HG03457 (cell line): ENCODE results near the gene SBF2.
"Not testable (repeated sequence)": the region's sequence is repeated elsewhere in the genome, so short reads cannot be mapped to it uniquely, and the experiment has no call there.

Experiments used
- ATAC-seq: cut with Tn5 transposase; IDR thresholded peaks from one replicate; pipeline ENCODE4 v1.9.1; 2021; ENCODE audit warnings: moderate number of reproducible peaks; ENCODE audit not compliant: unreplicated experiment

SBF2 gene

DNA sequence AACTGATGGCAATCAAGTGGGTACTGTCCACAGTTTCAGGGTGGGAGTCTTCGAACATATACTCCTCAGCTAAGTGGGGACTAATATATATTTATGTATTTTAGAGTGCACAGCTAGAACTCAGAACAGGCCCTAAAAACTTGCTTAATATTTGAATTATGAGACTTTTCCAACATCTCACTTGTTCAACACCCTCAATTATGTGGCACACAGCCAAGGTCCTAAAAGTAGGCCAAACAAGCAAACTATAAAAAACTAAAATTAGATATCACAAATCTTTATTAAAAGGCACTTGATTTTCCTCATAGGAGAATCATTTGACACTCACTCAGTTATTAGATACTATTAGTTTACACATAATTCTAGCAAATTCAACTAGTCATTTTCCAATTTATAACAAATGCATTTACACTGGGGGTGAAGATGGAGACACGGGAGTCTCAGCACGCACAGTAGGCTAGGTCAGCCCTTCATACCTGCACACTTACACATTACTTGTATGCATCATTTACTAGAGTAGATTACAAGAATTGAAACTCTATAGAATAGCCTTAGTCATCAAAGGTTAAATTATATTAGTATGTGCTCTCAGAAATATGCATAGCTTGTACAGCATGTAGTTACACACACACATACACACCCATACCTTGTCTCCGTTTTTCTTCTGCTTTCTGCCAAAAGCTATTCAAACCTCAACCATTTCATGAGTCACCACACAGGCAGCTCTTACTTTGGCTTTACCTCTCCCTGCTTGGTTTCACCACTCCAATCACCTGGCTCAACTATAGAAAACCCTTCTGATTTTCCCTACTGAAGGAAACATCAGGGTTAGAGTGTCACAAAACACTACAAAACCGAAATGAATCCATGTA, 171.5 kb downstream of the SBF2 start:
- no peak for ATAC-seq

DNA sequence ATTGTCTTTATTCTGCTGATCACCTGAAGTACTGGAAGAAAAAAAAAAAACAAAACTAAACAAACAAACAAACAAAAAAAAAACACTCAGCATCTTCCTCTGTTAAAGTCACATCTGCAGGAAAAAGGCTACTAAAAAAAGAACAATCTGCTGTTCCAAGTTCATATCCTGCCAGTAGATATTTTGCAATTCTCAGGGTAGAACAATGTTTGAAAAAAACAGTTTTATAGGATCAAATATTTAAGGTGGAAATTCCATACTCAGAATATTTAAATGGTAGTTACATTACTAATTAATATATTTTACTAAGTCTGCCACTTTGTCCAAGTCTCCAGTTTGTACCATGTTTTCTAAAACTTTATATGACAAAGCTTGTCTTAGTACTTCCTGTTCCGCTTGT, 175.2 kb downstream of the SBF2 start:
- no peak for ATAC-seq

DNA sequence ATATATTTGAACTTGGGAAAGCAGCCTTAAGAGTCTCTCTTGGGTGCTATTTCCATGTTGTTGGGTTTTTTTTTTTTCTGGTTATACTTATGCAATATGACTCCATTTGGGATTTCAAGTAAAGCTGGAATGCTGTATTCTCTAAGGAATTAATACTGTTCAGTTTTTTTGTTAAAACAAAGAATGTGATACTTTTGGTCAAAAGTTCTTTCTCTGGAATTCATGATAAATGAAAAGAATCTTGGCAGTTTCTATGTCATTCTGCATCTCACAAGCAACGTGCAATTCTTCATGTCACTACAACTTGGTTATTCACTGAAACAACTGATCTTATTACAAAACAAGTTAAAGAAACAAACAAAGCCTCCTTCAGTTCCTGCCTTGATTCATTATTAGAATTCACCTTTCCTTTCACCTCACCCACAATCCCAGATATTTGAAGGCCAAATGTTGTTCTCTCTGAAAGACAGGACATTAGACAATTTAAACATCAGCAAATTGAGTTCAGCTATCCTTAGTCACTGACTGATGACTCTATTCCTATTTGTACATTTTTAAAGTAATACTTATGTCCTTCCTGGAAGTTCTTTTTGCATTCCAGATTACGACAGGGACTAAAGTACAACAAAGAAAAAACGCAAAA, 176.2 kb downstream of the SBF2 start:
- no peak for ATAC-seq

DNA sequence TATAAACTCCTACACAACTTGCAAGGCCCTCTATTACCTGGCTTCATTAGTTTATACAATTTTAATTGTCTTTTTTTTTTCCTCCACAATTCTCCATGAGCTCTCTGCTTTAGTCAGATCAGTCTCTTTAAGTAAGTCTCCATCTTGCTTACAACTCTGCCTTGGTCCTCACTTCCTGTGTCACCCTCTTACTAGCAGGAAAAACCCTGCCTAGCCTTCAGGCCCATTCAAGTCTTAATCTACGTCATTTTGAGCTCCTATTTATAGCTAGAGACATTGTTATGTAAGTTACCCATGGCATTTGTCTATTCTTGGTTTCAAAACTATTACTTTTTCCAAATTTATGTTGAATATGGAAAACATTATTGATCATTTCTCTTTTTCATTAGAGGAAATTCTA, 177.4 kb downstream of the SBF2 start:
- ATAC-seq, result no peak

DNA sequence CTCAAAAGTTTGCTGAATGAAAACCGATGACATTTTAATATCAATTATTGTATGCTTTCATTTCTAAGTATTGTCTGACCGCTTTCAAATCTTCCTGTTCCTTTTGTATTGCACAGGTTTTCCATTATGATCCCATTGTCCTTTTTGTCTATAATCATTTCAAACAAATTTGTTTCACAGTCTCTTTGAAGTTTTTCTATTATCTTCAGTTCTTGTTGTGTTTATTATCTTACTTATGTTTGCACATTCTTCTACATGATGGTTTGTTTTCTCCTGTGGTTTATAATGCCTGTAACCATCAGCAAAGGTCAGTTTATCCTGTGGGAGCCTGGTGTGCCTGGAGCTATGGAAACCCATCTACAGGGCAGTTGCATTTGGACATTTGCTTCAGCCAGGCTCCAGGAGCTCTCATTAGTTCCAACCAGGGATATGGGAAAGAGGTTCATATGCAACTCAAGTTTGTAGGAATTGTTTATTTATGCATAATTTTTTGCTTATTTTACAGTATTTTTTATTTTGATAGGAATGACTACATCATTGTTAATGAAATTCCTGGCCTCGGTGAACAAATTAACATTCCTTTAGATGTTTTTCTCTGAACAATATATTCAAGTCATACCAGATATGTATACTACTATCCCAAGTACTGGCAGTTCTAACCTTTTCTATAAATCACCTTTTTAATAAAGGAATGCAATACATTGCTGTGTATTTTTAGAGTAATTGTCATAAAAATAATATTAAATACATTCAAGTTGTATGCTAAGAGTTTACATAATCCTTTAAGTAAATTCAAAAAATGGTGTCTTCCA, 179.2 kb downstream of the SBF2 start:
- no peak for ATAC-seq

DNA sequence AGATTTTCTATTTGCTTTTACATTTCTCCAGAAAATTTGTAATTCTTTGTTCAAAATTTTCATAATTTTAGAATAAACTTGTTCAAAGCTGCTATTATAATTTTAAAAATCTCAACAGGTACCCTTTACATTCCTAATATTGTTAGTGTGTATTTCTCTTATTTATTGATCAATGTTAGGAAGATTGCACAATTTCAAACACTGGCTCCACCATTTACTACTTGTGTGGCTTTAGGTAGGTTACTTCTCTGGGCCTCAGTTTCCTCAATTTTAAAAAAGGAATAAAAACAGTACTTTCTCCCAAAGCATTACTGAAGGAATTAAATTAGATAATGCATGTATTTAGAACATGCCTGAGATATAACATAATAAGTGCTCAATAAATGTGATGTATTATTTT, 180.2 kb downstream of the SBF2 start:
- no peak for ATAC-seq

DNA sequence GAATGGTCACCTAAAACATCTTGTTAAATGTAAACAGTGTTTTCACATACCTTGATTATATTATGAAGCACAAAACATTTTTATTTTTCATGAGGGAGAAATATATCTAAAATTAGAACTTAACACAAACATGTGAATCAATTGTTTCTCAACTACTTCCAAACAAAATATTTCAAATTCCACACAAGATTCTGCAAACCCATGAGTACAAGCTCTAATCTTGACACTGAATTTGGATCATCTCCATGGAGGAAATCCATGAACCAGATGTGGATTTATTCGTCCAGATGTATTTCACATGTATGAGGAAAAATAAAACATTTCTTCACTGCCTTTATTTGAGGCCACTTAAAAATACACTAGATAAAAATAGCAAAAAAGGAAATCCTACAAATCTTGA, 184.2 kb downstream of the SBF2 start:
- ATAC-seq, result no peak

DNA sequence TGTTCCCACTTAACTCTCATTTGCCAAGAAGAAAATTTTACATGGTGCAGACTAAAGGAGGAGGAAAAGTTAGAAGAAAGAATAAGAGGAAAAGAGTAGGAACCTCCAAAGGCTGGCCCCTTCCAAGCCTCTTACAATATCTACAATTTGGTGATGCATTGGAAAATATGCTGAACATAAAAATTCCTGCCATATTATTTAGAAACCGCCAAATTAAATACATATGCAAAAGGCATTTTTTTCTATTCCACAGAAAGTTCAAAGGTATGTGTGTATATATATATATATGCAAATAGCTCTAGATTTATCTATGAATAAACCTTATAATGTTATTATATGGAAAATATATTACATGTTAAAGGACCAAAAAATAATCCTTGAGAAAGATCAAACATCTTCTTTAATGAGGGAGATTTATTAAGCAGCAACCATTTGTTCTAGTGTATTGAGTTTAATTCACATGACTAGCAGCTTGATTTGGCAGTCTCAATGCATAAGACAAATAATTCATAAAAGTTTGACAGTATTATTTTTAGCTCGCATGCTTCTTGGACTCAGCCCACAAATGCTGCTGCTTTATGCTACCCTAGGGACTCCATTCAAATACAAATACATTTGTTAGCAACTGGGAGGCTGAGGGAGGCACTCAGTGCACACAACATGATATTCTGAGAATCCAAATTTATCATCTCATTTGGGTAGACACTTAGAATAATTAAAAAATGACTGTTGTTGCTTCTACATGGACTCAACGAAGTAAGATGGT, 184.9 kb downstream of the SBF2 start:
- ATAC-seq, result no peak

DNA sequence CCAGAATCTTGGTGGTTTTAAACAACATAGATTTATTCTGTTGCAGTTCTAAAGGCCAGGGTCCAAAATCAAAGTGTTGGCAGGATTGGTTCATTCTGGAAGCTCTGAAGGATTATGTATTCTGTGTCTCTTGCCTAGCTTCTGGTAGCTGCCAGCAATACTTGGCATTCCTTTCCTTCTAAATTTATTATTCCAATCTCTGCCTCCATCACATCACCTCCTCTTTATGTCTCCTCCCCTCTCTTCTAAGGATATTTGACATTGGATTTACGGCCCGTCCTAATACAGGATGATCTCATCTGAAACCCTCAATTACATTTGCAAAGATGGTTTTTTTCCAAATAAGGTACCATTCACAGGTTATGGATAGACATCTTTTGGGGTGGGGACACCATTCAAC, 186.5 kb downstream of the SBF2 start:
- ATAC-seq, result no peak

DNA sequence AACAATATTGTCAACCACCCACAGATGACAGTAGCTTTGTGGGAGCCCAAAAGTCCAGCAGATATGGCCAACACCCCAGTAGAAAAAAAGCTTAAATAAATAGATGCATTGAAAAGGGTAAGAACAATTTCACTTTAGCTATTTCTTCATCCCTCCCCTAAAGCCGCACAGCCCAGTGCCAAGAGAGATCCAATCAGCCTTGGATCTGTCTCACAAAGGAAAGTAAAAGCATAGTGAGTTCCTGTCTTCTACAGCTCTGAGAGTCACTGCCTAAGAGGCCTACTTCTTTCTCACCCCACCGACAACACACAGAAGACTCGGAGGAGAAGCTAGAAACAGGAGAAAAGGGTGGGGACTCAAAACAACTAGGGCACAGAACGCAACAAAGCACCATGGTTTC, 196.4 kb downstream of the SBF2 start:
- no peak for ATAC-seq

DNA sequence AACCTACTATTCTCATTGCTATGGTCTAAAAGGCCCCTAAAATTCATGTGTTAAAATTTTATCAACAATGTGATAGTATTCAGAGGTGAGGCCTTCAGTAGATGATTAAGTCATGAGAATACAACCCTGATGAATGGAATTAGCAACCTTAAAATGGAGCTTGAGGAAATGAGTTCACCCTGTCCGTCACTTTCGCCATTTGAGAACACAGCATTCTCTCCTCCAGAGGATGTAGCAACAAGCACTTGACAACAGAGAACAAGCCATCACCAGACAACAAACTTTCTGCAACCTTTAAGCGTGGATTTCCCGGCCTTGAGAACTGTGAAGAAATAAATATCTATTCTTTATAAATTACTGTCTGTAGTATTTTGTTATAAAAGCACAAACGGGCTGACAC, 197.0 kb downstream of the SBF2 start:
- no peak for ATAC-seq

DNA sequence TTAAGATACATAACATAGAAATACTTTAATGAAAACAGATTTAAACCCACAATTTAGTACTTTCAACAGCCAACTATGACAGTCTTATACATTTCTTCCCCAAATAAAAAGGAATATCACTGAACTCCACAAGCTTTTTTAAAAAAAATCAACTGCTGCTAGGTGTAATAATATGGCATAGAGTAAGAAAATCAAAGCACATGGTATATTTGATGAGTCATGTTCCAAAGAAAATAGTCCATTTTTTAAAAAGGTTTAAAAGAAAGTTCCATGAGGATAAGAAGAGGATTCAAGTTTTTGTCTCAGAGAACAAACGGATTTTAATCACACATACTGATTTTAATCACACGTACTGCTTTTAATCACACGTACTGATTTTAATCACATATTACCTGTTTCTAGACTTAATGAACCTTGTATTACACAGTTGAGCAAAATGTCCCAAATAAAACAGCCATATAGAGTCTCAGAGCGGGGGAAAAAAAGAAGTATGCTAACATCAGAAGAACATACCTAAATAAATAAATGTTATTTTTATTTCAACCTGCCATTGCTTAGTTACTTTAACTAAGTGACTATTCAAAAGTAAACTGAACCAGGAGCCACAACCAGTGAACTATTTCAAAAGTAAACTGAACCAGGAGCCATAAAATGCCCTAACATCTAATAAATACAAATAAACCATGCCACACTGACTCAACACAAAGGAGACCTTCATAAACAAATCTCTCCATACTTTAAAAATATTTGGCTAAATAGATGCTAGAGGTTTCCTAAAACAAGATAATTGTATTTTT, 198.4 kb downstream of the SBF2 start:
- ATAC-seq, result no peak

DNA sequence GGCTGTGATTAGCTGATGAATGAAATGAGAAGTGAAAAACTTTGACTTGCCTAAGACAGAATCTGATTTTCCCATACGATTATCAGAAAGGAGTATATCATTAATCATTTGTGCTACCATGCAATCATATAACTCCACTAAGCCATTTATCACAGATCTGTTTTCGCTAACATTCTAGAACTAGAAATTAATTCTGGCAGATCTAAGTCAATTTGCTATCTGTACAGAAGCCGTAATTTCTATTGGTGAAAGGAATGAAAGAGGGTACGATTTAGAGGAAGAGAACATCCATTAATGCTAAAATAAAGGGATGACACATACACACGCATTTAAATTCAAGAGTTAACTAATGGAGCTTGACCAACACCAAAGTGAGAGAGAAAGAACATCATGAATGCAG, 201.6 kb downstream of the SBF2 start:
- no peak for ATAC-seq

DNA sequence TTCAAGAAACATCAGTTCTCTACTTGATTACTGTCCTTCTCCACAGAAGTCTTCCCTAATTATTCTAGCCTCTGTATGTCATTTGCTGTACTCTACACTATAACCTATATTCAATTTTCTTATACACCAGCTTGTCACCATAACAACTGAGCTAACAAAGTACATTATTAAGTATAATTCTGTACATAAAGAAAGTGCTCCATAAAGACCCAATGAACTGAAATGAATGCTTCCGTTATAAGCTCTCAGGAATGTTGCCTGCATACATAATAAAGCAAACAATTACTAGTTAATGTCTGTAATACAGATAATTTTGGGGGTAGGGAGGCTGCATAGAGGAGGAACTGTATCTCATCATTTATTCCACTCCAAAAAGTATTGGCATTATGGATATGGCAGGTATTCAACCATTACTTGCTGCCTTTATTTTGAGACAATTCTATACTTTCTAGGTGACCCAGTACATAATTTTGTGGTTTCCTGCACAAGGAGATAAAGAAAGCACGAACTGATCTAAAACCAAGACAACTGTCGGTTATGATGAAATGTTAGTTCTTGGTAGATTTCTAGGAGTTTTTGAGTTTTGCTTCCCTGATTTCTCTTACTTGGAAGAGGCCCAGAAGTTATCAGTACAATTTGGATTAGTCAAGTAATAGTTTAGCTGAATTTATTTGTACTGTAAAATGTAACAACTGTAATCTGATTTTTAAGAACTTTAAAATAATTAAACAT, 202.5 kb downstream of the SBF2 start:
- ATAC-seq, result no peak

DNA sequence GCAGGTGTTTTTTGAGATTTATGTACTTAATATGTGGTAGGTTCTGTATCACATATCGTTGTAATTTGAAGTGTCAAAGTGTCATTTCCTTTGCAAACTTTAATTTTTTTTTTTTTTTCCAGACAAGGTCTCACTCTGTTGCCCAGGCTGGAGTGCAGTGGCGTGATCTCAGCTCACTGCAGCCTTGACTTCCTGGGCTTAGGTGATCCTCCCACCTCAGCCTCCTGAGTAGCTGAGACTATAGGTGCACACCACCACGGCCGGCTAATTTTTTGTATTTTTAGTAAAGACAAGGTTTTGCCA, 206.1 kb downstream of the SBF2 start:
- ATAC-seq, result not testable (repeated sequence)

DNA sequence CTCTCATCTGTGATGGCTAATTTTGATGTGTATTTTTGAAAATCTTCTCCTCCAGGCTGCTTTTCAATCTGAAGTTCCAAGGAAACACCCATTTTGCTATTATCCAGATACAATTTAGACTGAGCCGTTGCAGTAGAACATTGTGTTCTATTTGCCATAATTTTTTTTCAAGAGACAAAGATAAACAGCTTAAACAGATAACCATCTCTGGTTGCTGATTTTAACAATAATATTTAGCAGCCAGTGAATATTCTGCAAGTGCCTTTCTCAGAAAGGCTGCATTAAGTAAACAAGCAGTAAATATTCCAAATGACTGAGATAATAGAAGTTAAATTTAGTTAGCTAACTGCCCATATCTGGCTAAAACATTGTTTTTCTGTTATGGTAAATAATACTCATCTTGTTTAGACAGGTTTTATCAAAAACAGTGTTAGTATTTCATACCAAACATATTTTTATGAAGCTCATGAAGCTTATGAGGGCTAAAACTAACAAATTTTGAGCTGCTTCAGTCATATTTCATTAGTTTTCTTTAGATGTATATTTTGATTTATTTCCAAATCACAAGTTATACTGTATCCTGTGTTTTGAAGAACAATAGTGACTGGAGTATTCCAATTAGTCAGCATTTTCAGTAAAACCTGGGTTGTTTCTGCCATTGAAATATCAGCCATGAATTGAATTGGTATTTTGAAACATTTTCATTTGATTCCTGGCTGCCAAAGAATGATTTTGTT, 206.7 kb downstream of the SBF2 start:
- no peak for ATAC-seq

DNA sequence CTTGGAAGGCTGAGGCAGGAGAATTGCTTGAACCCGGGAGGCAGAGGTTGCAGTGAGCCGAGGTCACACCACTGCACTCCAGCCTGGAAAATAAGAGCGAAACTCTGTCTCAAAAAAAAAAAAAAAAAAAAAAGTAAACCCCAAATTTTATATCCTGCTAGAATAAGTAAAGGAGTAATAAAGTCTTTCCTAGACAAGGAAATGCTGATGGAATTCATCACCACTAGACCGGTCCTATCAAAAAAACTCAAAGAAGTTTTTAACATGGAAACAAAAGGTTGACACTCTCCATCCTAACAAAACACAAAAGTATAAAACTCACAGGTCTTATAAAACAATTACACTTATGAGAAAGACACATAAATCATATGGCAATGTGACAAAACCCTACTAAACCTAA, 213.9 kb downstream of the SBF2 start:
- no peak for ATAC-seq

DNA sequence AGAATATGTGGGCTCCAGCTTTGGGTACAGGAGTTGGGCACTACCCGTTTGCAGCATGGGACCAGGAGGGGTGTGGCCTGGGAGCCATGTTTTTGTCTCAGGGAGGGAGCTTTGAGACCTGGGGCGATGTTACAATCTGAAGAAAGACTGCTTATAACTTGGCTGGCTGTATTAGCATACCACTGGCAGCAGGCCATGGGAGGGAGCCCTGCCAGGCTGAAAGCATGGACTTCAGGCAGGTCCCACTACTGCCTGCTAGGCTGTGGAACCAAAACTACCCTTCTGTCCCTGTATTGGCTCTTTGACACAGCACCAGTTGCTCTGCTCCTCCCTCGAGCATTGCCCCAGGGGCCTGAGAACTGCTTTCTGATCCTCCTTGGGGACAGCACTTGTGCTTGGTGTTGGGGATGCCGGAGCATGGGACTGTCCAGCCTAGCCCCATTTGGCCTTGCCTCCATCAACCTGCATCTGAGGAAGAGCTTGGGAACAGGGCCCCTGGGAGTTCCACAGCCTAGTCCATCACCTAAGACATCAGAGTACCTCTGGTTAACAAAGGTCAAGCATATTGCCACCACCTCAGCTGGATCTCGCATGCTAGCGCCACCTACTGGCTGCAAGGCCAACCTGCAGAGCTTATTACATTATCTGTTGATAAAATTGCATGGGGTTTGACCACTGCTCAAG, 217.4 kb downstream of the SBF2 start:
- no peak for ATAC-seq

DNA sequence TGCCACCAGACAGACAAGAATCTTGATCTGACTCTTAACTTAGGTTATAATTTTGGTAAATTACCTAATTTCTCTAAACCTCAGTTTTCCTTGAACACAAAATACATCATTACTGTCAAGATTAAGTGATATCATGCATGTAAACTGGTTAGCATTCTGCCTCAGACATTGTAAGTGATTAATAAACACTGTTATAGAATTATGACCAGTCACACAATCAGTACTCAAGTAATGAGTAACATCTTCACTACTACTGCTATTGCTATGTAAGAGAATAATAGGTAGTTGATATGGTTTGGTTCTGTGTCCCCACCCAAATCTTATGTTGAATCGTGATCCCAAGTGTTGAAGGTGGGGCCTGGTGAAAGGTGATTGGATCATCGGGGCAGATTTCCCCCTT, 218.9 kb downstream of the SBF2 start:
- no peak for ATAC-seq
